Endothelial cell of umbilical vein (primary cell): ENCODE measurements around the gene RBM6.

Experiments
- EZH2 ChIP-seq: IDR thresholded peaks from 2 replicates; pipeline ENCODE4 v1.6.1; 2012; ENCODE audit warnings: borderline replicate concordance, low read depth, mild to moderate bottlenecking, moderate library complexity, low read length, inconsistent platforms; ENCODE audit not compliant: severe bottlenecking
- MAX ChIP-seq: IDR thresholded peaks from 2 replicates; pipeline ENCODE4 v1.6.1; 2011; ENCODE audit not compliant: insufficient read depth, insufficient read length
- TF ChIP-seq, protein P1 (sequence below), 2 donors: IDR thresholded peaks; 1 replicate in 1 of 2; 2 replicates in 1 of 2; pipeline ENCODE4 v1.5.1; 2011; ENCODE audit warnings: low read length in 2 of 2, mild to moderate bottlenecking in 2 of 2, moderate library complexity in 2 of 2, control low read depth in 1 of 2, inconsistent platforms in 1 of 2, low read depth in 1 of 2; ENCODE audit not compliant: insufficient read depth in 1 of 2; ENCODE audit errors: extremely low read depth in 1 of 2

- TF ChIP-seq, protein P1, sequence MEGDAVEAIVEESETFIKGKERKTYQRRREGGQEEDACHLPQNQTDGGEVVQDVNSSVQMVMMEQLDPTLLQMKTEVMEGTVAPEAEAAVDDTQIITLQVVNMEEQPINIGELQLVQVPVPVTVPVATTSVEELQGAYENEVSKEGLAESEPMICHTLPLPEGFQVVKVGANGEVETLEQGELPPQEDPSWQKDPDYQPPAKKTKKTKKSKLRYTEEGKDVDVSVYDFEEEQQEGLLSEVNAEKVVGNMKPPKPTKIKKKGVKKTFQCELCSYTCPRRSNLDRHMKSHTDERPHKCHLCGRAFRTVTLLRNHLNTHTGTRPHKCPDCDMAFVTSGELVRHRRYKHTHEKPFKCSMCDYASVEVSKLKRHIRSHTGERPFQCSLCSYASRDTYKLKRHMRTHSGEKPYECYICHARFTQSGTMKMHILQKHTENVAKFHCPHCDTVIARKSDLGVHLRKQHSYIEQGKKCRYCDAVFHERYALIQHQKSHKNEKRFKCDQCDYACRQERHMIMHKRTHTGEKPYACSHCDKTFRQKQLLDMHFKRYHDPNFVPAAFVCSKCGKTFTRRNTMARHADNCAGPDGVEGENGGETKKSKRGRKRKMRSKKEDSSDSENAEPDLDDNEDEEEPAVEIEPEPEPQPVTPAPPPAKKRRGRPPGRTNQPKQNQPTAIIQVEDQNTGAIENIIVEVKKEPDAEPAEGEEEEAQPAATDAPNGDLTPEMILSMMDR (IDR thresholded peaks at IDR 0.05; ENCODE audit: extremely low read depth in 1 of 2, insufficient read depth in 1 of 2, low read depth in 1 of 2, low read length in 2 of 2): no peak
- TF ChIP-seq EZH2 (no peak), MAX (no peak)
Observed at GRCh38 chr3:49926117-49926728, 13.7 kb upstream of the RBM6 start.
